DOHH2 (cell line): ENCODE measurements around the gene TIMP3.

Experiments used
- CTCF ChIP-seq: fragments of 200-600 bp; sonication (generic); IDR thresholded peaks from one replicate; pipeline ENCODE4 v1.5.1; 2014; ENCODE audit warnings: antibody characterized with exemption, mild to moderate bottlenecking, low read depth, low read length; ENCODE audit not compliant: poor library complexity, severe bottlenecking
- EZH2phosphoT487 ChIP-seq: fragments of 200-600 bp; sonication (generic); IDR thresholded peaks from 2 replicates; pipeline ENCODE4 v1.6.1; 2017; ENCODE audit warnings: borderline replicate concordance, mild to moderate bottlenecking, antibody characterized with exemption, low read length, moderate library complexity, mixed read lengths

- no peak for TF ChIP-seq EZH2phosphoT487
- TF ChIP-seq CTCF: no peak
These were observed 63.1 kb downstream of the TIMP3 start for GRCh38 chr22:32864596-32864995.
